Mesendoderm (in vitro differentiated cells): ENCODE measurements around the gene COG3.
"Not testable (repeated sequence)": the region's sequence is repeated elsewhere in the genome, so short reads cannot be mapped to it uniquely, and the experiment has no call there.

ENCODE experiments used
- DNase-seq: peaks from one replicate; pipeline ENCODE4 v3.0.0; 2013
- H2AK5ac ChIP-seq: 2 replicates; pipeline ENCODE4 v1.6.1; 2013; ENCODE audit warnings: low read length, inconsistent platforms
- H2BK120ac ChIP-seq: 2 replicates; pipeline ENCODE4 v1.6.1; 2013; ENCODE audit warnings: low read depth, mild to moderate bottlenecking, low read length, moderate library complexity, mixed read lengths
- H2BK15ac ChIP-seq: replicated peaks from 2 replicates; pipeline ENCODE4 v1.6.1; 2013; ENCODE audit warnings: low read depth, mild to moderate bottlenecking, moderate library complexity
- H2BK5ac ChIP-seq: 2 replicates; pipeline ENCODE4 v1.6.1; 2013; ENCODE audit warnings: low read length, inconsistent platforms
- H3K18ac ChIP-seq: 2 replicates; pipeline ENCODE4 v1.6.1; 2013; ENCODE audit warnings: mild to moderate bottlenecking, low read length, mixed read lengths
- H3K23ac ChIP-seq: one replicate; pipeline ENCODE4 v1.6.1; 2013; ENCODE audit warnings: low read length
- H3K27ac ChIP-seq: 2 replicates; pipeline ENCODE4 v1.5.1; 2013; ENCODE audit warnings: low read depth, mild to moderate bottlenecking, inconsistent platforms, low read length, moderate library complexity
- H3K27me3 ChIP-seq: 2 replicates; pipeline ENCODE4 v1.6.1; 2013; ENCODE audit warnings: low read length, control low read depth, mild to moderate bottlenecking, inconsistent platforms; ENCODE audit not compliant: insufficient read depth, poor library complexity
- H3K36me3 ChIP-seq: 2 replicates; pipeline ENCODE4 v1.6.1; 2013; ENCODE audit warnings: low read length, inconsistent platforms; ENCODE audit not compliant: control insufficient read depth, insufficient read depth
- H3K4ac ChIP-seq: one replicate; pipeline ENCODE4 v1.6.1; 2013; ENCODE audit warnings: low read depth, mild to moderate bottlenecking, low read length, moderate library complexity
- H3K4me1 ChIP-seq: 2 replicates; pipeline ENCODE4 v1.6.1; 2013; ENCODE audit warnings: low read depth, low read length, inconsistent platforms; ENCODE audit not compliant: control insufficient read depth
- H3K4me2 ChIP-seq: 2 replicates; pipeline ENCODE4 v1.6.1; 2013; ENCODE audit warnings: low read length
- H3K4me3 ChIP-seq: 2 replicates; pipeline ENCODE4 v1.5.1; 2013; ENCODE audit warnings: mild to moderate bottlenecking, low read length
- H3K56ac ChIP-seq: one replicate; pipeline ENCODE4 v1.6.1; 2013; ENCODE audit warnings: low read length
- H3K79me1 ChIP-seq: 2 replicates; pipeline ENCODE4 v1.6.1; 2013; ENCODE audit warnings: low read length, inconsistent platforms
- H3K79me2 ChIP-seq: 2 replicates; pipeline ENCODE4 v1.6.1; 2013; ENCODE audit warnings: mild to moderate bottlenecking, low read length; ENCODE audit not compliant: control insufficient read depth, insufficient read depth
- H3K9ac ChIP-seq: 2 replicates; pipeline ENCODE4 v1.6.1; 2013; ENCODE audit warnings: low read length, inconsistent platforms
- H4K5ac ChIP-seq: one replicate; pipeline ENCODE4 v1.6.1; 2013; ENCODE audit warnings: low read length
- H4K8ac ChIP-seq: one replicate; pipeline ENCODE4 v1.6.1; 2013; ENCODE audit warnings: low read depth, mild to moderate bottlenecking, control low read depth, low read length, moderate library complexity
- WGBS: extraction: QIAGEN DNeasy Blood & Tissue Kit; methylation state at CpG from one replicate; pipeline ENCODE4 v1.1.7; 2013; ENCODE audit warnings: low lambda C conversion rate, missing lambda C conversion rate; ENCODE audit not compliant: insufficient coverage; ENCODE audit errors: extremely low coverage; 5-methylcytosine and 5-hydroxymethylcytosine counted together

COG3 gene

GRCh38 chr13:45419945-45420344 is 44.8 kb upstream of the COG3 start:
- H2BK120ac ChIP-seq, result no peak overlapping the region
- no peak overlapping the region for H2BK15ac ChIP-seq
- no peak overlapping the region for H3K4me3 ChIP-seq
- H2BK5ac ChIP-seq, result no peak overlapping the region
- no peaks in the 10 kb centered on the region for H3K79me2 ChIP-seq
- H3K79me1 ChIP-seq, result no peaks in the 10 kb centered on the region
- H3K27ac ChIP-seq, result no peak overlapping the region
- H3K9ac ChIP-seq, result no peak overlapping the region
- DNase-seq, result no peak
- no peaks in the 10 kb centered on the region for H3K36me3 ChIP-seq
- no CpG with 5 or more reads among the region's 1 CpG for WGBS
- H4K5ac ChIP-seq, result no peak overlapping the region
- H3K4me2 ChIP-seq, result no peak overlapping the region
- no peak overlapping the region for H3K18ac ChIP-seq
- no peak overlapping the region for H3K4ac ChIP-seq
- no peak overlapping the region for H2AK5ac ChIP-seq
- no peak overlapping the region for H3K23ac ChIP-seq
- H3K56ac ChIP-seq, result no peak overlapping the region
- H3K27me3 ChIP-seq, result no peaks in the 10 kb centered on the region
- no peaks in the 10 kb centered on the region for H3K4me1 ChIP-seq
- no peak overlapping the region for H4K8ac ChIP-seq

- Histone ChIP-seq H3K4ac (no peak overlapping the region), H3K18ac (no peak overlapping the region), H4K5ac (no peak overlapping the region), H3K36me3 (no peaks in the 10 kb centered on the region), H4K8ac (no peak overlapping the region), H3K9ac (no peak overlapping the region), H2BK5ac (no peak overlapping the region), H2BK120ac (no peak overlapping the region), H3K4me3 (no peak overlapping the region), H3K27me3 (no peaks in the 10 kb centered on the region), H3K56ac (no peak overlapping the region), H3K79me2 (no peaks in the 10 kb centered on the region), H3K4me2 (no peak overlapping the region), H3K4me1 (no peaks in the 10 kb centered on the region), H2AK5ac (no peak overlapping the region), H3K23ac (no peak overlapping the region), H3K27ac (no peak overlapping the region), H2BK15ac (no peak overlapping the region), H3K79me1 (no peaks in the 10 kb centered on the region)
- WGBS, result no CpG with 5 or more reads among the region's 3 CpGs
- no peak for DNase-seq
These were observed 41.9 kb upstream of the COG3 start for GRCh38 chr13:45422731-45423292.

GRCh38 chr13:45426056-45426841 is 38.5 kb upstream of the COG3 start:
- DNase-seq, H3K79me1 ChIP-seq, H4K8ac ChIP-seq, H3K56ac ChIP-seq, H3K9ac ChIP-seq, H3K4ac ChIP-seq, H3K23ac ChIP-seq, H3K27ac ChIP-seq, H4K5ac ChIP-seq, H3K27me3 ChIP-seq, H3K18ac ChIP-seq, H2AK5ac ChIP-seq, H3K36me3 ChIP-seq, H3K4me3 ChIP-seq, H3K4me1 ChIP-seq, H2BK120ac ChIP-seq, H2BK5ac ChIP-seq, H2BK15ac ChIP-seq, H3K4me2 ChIP-seq, H3K79me2 ChIP-seq: not testable (repeated sequence)
- WGBS, result no CpG with 5 or more reads among the region's 16 CpGs

- Histone ChIP-seq H3K9ac (no peak overlapping the region), H3K4me1 (no peaks in the 10 kb centered on the region), H3K27me3 (no peaks in the 10 kb centered on the region), H3K36me3 (no peaks in the 10 kb centered on the region), H3K79me1 (no peaks in the 10 kb centered on the region), H3K4ac (no peak overlapping the region), H4K8ac (no peak overlapping the region), H2BK120ac (no peak overlapping the region), H2AK5ac (no peak overlapping the region), H4K5ac (no peak overlapping the region), H3K4me2 (no peak overlapping the region), H3K79me2 (no peaks in the 10 kb centered on the region), H2BK15ac (no peak overlapping the region), H3K56ac (no peak overlapping the region), H3K4me3 (no peak overlapping the region), H3K18ac (no peak overlapping the region), H2BK5ac (no peak overlapping the region), H3K27ac (no peak overlapping the region), H3K23ac (no peak overlapping the region)
- WGBS, result no CpG with 5 or more reads among the region's 6 CpGs
- DNase-seq, result no peak
These were observed 31.9 kb upstream of the COG3 start for GRCh38 chr13:45432737-45433380.

- Histone ChIP-seq H3K79me2 (no peaks in the 10 kb centered on the region), H3K4ac (no peak overlapping the region), H3K4me2 (no peak overlapping the region)
These were observed 31.4 kb upstream of the COG3 start for GRCh38 chr13:45433381-45433790.

More at GRCh38 chr13:45433381-45433790, 31.4 kb upstream of the COG3 start:
- H2BK5ac ChIP-seq, result no peak overlapping the region
- H2BK120ac ChIP-seq, result no peak overlapping the region
- no CpG with 5 or more reads among the region's 5 CpGs for WGBS
- no peak overlapping the region for H3K27ac ChIP-seq
- H3K4me1 ChIP-seq, result no peaks in the 10 kb centered on the region
- no peaks in the 10 kb centered on the region for H3K27me3 ChIP-seq
- H2AK5ac ChIP-seq, result no peak overlapping the region
- H3K9ac ChIP-seq, result no peak overlapping the region
- H3K56ac ChIP-seq, result no peak overlapping the region
- H4K5ac ChIP-seq, result no peak overlapping the region
- no peak overlapping the region for H3K23ac ChIP-seq
- H2BK15ac ChIP-seq, result no peak overlapping the region
- no peak overlapping the region for H3K18ac ChIP-seq
- H4K8ac ChIP-seq, result no peak overlapping the region
- H3K36me3 ChIP-seq, result no peaks in the 10 kb centered on the region
- no peak overlapping the region for H3K4me3 ChIP-seq
- no peak for DNase-seq
- no peaks in the 10 kb centered on the region for H3K79me1 ChIP-seq
